ENCODE results near the gene LBHD2.
A peak's percentile ranks its signal among the peaks of the same experiment; 100 is the strongest.

Gene LBHD2

DNA sequence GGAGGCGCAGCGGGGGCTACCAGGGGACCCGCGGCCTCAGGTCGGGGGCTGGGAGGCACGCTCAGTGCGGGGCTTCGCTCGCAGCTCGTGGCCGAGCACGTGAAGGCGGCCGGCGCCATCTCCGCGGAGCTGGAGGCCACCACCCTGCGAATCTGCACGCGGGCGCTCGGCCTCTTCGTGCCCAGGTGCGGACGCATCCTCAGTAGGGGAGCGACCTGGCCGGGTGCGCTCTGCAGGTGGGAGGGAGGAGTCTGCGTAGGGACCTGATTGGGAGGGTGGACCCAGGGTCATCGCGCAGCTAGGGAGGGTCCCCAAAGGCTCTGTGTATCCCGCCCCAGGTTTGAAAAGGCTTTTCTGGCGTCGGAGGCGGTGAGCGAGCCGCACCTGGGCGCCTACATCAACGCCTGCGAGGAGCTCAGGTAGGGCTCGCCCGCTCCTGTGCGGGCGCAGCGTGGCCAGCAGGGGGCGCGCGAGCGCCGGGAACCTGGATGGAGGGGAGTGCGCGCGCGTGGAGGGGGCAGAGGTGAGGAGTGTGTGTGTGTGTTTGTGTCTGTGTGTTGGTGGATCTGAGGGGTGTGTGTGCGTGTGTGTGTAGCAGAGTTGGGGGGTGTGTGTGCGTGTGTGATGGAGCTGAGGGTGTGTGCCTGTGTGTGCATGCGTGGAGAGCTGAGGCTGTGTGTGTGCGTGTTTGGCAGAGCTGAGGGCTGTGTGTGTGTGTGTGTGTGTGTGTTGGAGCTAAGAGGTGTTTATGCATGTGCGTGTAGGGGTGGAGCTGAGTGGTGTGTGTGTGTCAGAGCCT is 20.8 kb downstream of the LBHD2 start:
- DNase-seq (ENCODE audit: extremely low spot score), result peak; percentile 87
- ChIA-PET POLR2A (interaction anchor here (0.7 to 0.9 kb wide), 2 partner anchors 190 to 229 kb away, joined by 3 read pairs; partner anchors contain the start of gene EIF5), CTCF (interaction anchor here (0.6 to 4.3 kb wide), 34 partner anchors 8 to 298 kb away, joined by 3 to 36 read pairs (median 4); partner anchors contain the start of gene EXOC3L4)
- no peak for TF ChIP-seq PKNOX1 (IDR thresholded peaks at IDR 0.05)
- no peak for TF ChIP-seq LEF1 (IDR thresholded peaks at IDR 0.05; ENCODE audit: borderline replicate concordance)
- TF ChIP-seq TARDBP (IDR thresholded peaks at IDR 0.05), result peak; percentile 76
- TF ChIP-seq FOXK2 (IDR thresholded peaks at IDR 0.05), result no peak
- no peak for TF ChIP-seq NFRKB (IDR thresholded peaks at IDR 0.05)

- DNase-seq (ENCODE audit: extremely low spot score), result no peak
- CTCF ChIA-PET, result interaction anchor here (0.6 to 4.3 kb wide), 25 partner anchors 10 to 297 kb away, joined by 3 to 36 read pairs (median 6); partner anchors contain the start of gene EXOC3L4
- POLR2A ChIA-PET, result interaction anchor here (0.7 to 0.9 kb wide), 2 partner anchors 189 to 228 kb away, joined by 3 read pairs; partner anchors contain the start of gene EIF5
- TF ChIP-seq FOXM1 (IDR thresholded peaks at IDR 0.05; ENCODE audit: borderline replicate concordance) (no peak), FOXK2 (IDR thresholded peaks at IDR 0.05) (no peak), ARNT (IDR thresholded peaks at IDR 0.05) (no peak), SP1 (IDR thresholded peaks at IDR 0.05) (no peak), L3MBTL2 (conservative IDR thresholded peaks at IDR 0.05) (no peak), SUZ12 (IDR thresholded peaks at IDR 0.05) (no peak), HDGF (IDR thresholded peaks at IDR 0.05; ENCODE audit: borderline replicate concordance) (no peak), BHLHE40 (IDR thresholded peaks at IDR 0.05; ENCODE audit: borderline replicate concordance) (no peak), ELF4 (IDR thresholded peaks at IDR 0.05) (no peak), LEF1 (IDR thresholded peaks at IDR 0.05; ENCODE audit: borderline replicate concordance) (no peak), CTBP1 (IDR thresholded peaks at IDR 0.05; ENCODE audit: borderline replicate concordance) (no peak), FOXA1 (IDR thresholded peaks at IDR 0.05) (no peak), TARDBP (IDR thresholded peaks at IDR 0.05) (no peak)
Measured at GRCh38 chr14:103105580-103106150, 21.7 kb downstream of the LBHD2 start.

DNA sequence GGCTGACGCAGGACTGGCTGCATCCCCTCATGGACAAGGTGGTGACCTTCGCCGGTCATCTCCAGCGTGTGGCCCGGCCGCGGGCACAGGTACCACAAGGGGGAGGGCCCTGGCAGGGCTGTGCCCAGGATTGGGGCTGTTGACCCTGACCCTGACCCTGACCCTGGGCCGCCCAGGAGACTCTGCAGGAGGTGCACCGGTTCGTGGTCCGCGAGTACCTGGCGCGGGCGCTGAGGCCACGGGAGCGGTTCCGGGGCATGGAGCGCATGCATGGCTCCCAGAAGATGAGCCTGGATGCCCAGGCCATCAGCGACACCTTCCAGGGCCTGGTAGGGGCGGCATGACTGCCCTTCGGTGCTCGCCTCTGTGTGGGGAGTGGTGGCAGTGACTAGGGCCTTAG is 23.4 kb downstream of the LBHD2 start:
- POLR2A ChIA-PET, result no interaction called here
- TF ChIP-seq L3MBTL2 (conservative IDR thresholded peaks at IDR 0.05) (no peak), FOXK2 (IDR thresholded peaks at IDR 0.05) (no peak), NFRKB (IDR thresholded peaks at IDR 0.05) (no peak), CTBP1 (IDR thresholded peaks at IDR 0.05; ENCODE audit: borderline replicate concordance) (no peak), HDGF (IDR thresholded peaks at IDR 0.05; ENCODE audit: borderline replicate concordance) (no peak), BHLHE40 (IDR thresholded peaks at IDR 0.05; ENCODE audit: borderline replicate concordance) (no peak), ZNF384 (IDR thresholded peaks at IDR 0.05) (no peak), FOXA1 (IDR thresholded peaks at IDR 0.05) (no peak), TARDBP (IDR thresholded peaks at IDR 0.05) (no peak), ARNT (IDR thresholded peaks at IDR 0.05) (no peak), SUZ12 (IDR thresholded peaks at IDR 0.05) (no peak), SP1 (IDR thresholded peaks at IDR 0.05) (no peak), FOXM1 (IDR thresholded peaks at IDR 0.05; ENCODE audit: borderline replicate concordance) (no peak), ELF4 (IDR thresholded peaks at IDR 0.05) (no peak), LEF1 (IDR thresholded peaks at IDR 0.05; ENCODE audit: borderline replicate concordance) (no peak), PKNOX1 (IDR thresholded peaks at IDR 0.05) (no peak)
- CTCF ChIA-PET, result interaction anchor here (1.0 to 4.3 kb wide), 3 partner anchors 11 to 184 kb away, joined by 4 to 36 read pairs (median 5); no protein-coding TSS in a partner anchor
- no peak for DNase-seq (ENCODE audit: extremely low spot score)

GRCh38 chr14:103107941-103108748 is 24.1 kb downstream of the LBHD2 start:
- no peak for DNase-seq (ENCODE audit: extremely low spot score)
- TF ChIP-seq ARNT (IDR thresholded peaks at IDR 0.05), result no peak
- TF ChIP-seq NFRKB (IDR thresholded peaks at IDR 0.05), result no peak
- TF ChIP-seq PKNOX1 (IDR thresholded peaks at IDR 0.05), result no peak
- TF ChIP-seq SP1 (IDR thresholded peaks at IDR 0.05), result no peak
- TF ChIP-seq HDGF (IDR thresholded peaks at IDR 0.05; ENCODE audit: borderline replicate concordance), result no peak
- no peak for TF ChIP-seq LEF1 (IDR thresholded peaks at IDR 0.05; ENCODE audit: borderline replicate concordance)
- TF ChIP-seq ELF4 (IDR thresholded peaks at IDR 0.05), result no peak
- TF ChIP-seq BHLHE40 (IDR thresholded peaks at IDR 0.05; ENCODE audit: borderline replicate concordance), result no peak
- no peak for TF ChIP-seq L3MBTL2 (conservative IDR thresholded peaks at IDR 0.05)
- no peak for TF ChIP-seq CTBP1 (IDR thresholded peaks at IDR 0.05; ENCODE audit: borderline replicate concordance)
- no peak for TF ChIP-seq FOXA1 (IDR thresholded peaks at IDR 0.05)
- TF ChIP-seq TARDBP (IDR thresholded peaks at IDR 0.05), result no peak
- no peak for TF ChIP-seq FOXK2 (IDR thresholded peaks at IDR 0.05)
- no peak for TF ChIP-seq SUZ12 (IDR thresholded peaks at IDR 0.05)
- no peak for TF ChIP-seq FOXM1 (IDR thresholded peaks at IDR 0.05; ENCODE audit: borderline replicate concordance)
- ChIA-PET POLR2A (interaction anchor here (1.9 kb wide), 1 partner anchor 226 kb away, joined by 4 read pairs; the partner anchor contains the start of gene EIF5), CTCF (no interaction called here)

GRCh38 chr14:103108749-103109207 is 24.8 kb downstream of the LBHD2 start:
- ChIA-PET POLR2A (interaction anchor here (1.9 kb wide), 1 partner anchor 225 kb away, joined by 4 read pairs; the partner anchor contains the start of gene EIF5), CTCF (no interaction called here)
- TF ChIP-seq BHLHE40 (IDR thresholded peaks at IDR 0.05; ENCODE audit: borderline replicate concordance) (no peak), NFRKB (IDR thresholded peaks at IDR 0.05) (no peak), SP1 (IDR thresholded peaks at IDR 0.05) (no peak), PKNOX1 (IDR thresholded peaks at IDR 0.05) (no peak), HDGF (IDR thresholded peaks at IDR 0.05; ENCODE audit: borderline replicate concordance) (no peak), LEF1 (IDR thresholded peaks at IDR 0.05; ENCODE audit: borderline replicate concordance) (no peak), TARDBP (IDR thresholded peaks at IDR 0.05) (no peak), ELF4 (IDR thresholded peaks at IDR 0.05) (no peak), FOXK2 (IDR thresholded peaks at IDR 0.05) (no peak), ZNF384 (IDR thresholded peaks at IDR 0.05) (no peak), SUZ12 (IDR thresholded peaks at IDR 0.05) (no peak), L3MBTL2 (conservative IDR thresholded peaks at IDR 0.05) (no peak), CTBP1 (IDR thresholded peaks at IDR 0.05; ENCODE audit: borderline replicate concordance) (no peak), FOXA1 (IDR thresholded peaks at IDR 0.05) (no peak), ARNT (IDR thresholded peaks at IDR 0.05) (no peak), FOXM1 (IDR thresholded peaks at IDR 0.05; ENCODE audit: borderline replicate concordance) (no peak)
- DNase-seq (ENCODE audit: extremely low spot score), result no peak
